Measurements from ENCODE around the gene CCDC73.

CCDC73 gene

GRCh38 chr11:32820497-32820896 lies 26.0 kb upstream of the CCDC73 start:
- TF ChIP-seq CTCF (IDR thresholded peaks at IDR 0.05; ENCODE audit: low read depth, low read length) (no peak), EZH2phosphoT487 (IDR thresholded peaks at IDR 0.05; ENCODE audit: low read depth) (no peak)
- no peak overlapping the region for H3K27ac ChIP-seq (ENCODE audit: low read length)
- no peaks in the 10 kb centered on the region for H3K4me1 ChIP-seq (ENCODE audit: low read length)
- H3K79me2 ChIP-seq (ENCODE audit: low read length) = no peaks in the 10 kb centered on the region
- H2AFZ ChIP-seq (ENCODE audit: low read depth, low read length) = no peak overlapping the region
- no peaks in the 10 kb centered on the region for H3K36me3 ChIP-seq (replicated peaks; ENCODE audit: low read depth, low read length)
- no peak overlapping the region for H3K4me3 ChIP-seq (ENCODE audit: low read length)
- H3K27me3 ChIP-seq (ENCODE audit: low read depth, low read length) = 0 out of 2 replicates have a peak, but pooled peaks cover 3% of the 10 kb centered on the region
- no peak overlapping the region for H3K9ac ChIP-seq (ENCODE audit: low read length)
- H4K20me1 ChIP-seq (ENCODE audit: insufficient read depth, low read length) = no peaks in the 10 kb centered on the region
- no peak overlapping the region for H3K4me2 ChIP-seq (ENCODE audit: low read length)
- H3K9me3 ChIP-seq (ENCODE audit: insufficient read depth, low read length) = no peaks in the 10 kb centered on the region

GRCh38 chr11:32819187-32819586 lies 24.7 kb upstream of the CCDC73 start:
- no peak overlapping the region for H3K27ac ChIP-seq (ENCODE audit: low read length)
- TF ChIP-seq EZH2phosphoT487 (IDR thresholded peaks at IDR 0.05; ENCODE audit: low read depth) (no peak), CTCF (IDR thresholded peaks at IDR 0.05; ENCODE audit: low read depth, low read length) (no peak)
- no peaks in the 10 kb centered on the region for H3K79me2 ChIP-seq (ENCODE audit: low read length)
- H3K9me3 ChIP-seq (ENCODE audit: insufficient read depth, low read length) = no peaks in the 10 kb centered on the region
- 0 out of 2 replicates have a peak, but pooled peaks cover 3% of the 10 kb centered on the region for H3K27me3 ChIP-seq (ENCODE audit: low read depth, low read length)
- H3K4me1 ChIP-seq (ENCODE audit: low read length) = no peaks in the 10 kb centered on the region
- H3K36me3 ChIP-seq (replicated peaks; ENCODE audit: low read depth, low read length) = no peaks in the 10 kb centered on the region
- H3K9ac ChIP-seq (ENCODE audit: low read length) = no peak overlapping the region
- no peak overlapping the region for H2AFZ ChIP-seq (ENCODE audit: low read depth, low read length)
- H3K4me3 ChIP-seq (ENCODE audit: low read length) = no peak overlapping the region
- no peak overlapping the region for H3K4me2 ChIP-seq (ENCODE audit: low read length)
- H4K20me1 ChIP-seq (ENCODE audit: insufficient read depth, low read length) = no peaks in the 10 kb centered on the region

GRCh38 chr11:32817852-32818183 lies 23.4 kb upstream of the CCDC73 start:
- H4K20me1 ChIP-seq (ENCODE audit: insufficient read depth, low read length) = no peaks in the 10 kb centered on the region
- H3K4me2 ChIP-seq (ENCODE audit: low read length) = no peak overlapping the region
- H2AFZ ChIP-seq (ENCODE audit: low read depth, low read length) = no peak overlapping the region
- no peaks in the 10 kb centered on the region for H3K9me3 ChIP-seq (ENCODE audit: insufficient read depth, low read length)
- H3K36me3 ChIP-seq (replicated peaks; ENCODE audit: low read depth, low read length) = no peaks in the 10 kb centered on the region
- no peak overlapping the region for H3K27ac ChIP-seq (ENCODE audit: low read length)
- no peaks in the 10 kb centered on the region for H3K79me2 ChIP-seq (ENCODE audit: low read length)
- no peak for TF ChIP-seq EZH2phosphoT487 (IDR thresholded peaks at IDR 0.05; ENCODE audit: low read depth)
- TF ChIP-seq CTCF (IDR thresholded peaks at IDR 0.05; ENCODE audit: low read depth, low read length) = no peak
- H3K4me3 ChIP-seq (ENCODE audit: low read length) = no peak overlapping the region
- H3K9ac ChIP-seq (ENCODE audit: low read length) = no peak overlapping the region
- no peaks in the 10 kb centered on the region for H3K4me1 ChIP-seq (ENCODE audit: low read length)
- 0 out of 2 replicates have a peak, but pooled peaks cover 3% of the 10 kb centered on the region for H3K27me3 ChIP-seq (ENCODE audit: low read depth, low read length)

- H3K9me3 ChIP-seq (ENCODE audit: insufficient read depth, low read length) = no peaks in the 10 kb centered on the region
- no peak overlapping the region for H3K27ac ChIP-seq (ENCODE audit: low read length)
- H2AFZ ChIP-seq (ENCODE audit: low read depth, low read length) = no peak overlapping the region
- H3K9ac ChIP-seq (ENCODE audit: low read length) = no peak overlapping the region
- H4K20me1 ChIP-seq (ENCODE audit: insufficient read depth, low read length) = no peaks in the 10 kb centered on the region
- TF ChIP-seq CTCF (IDR thresholded peaks at IDR 0.05; ENCODE audit: low read depth, low read length) (no peak), EZH2phosphoT487 (IDR thresholded peaks at IDR 0.05; ENCODE audit: low read depth) (no peak)
- H3K4me2 ChIP-seq (ENCODE audit: low read length) = no peak overlapping the region
- H3K4me3 ChIP-seq (ENCODE audit: low read length) = no peak overlapping the region
- no peaks in the 10 kb centered on the region for H3K4me1 ChIP-seq (ENCODE audit: low read length)
- no peaks in the 10 kb centered on the region for H3K36me3 ChIP-seq (replicated peaks; ENCODE audit: low read depth, low read length)
- no peaks in the 10 kb centered on the region for H3K79me2 ChIP-seq (ENCODE audit: low read length)
- 0 out of 2 replicates have a peak, but pooled peaks cover 3% of the 10 kb centered on the region for H3K27me3 ChIP-seq (ENCODE audit: low read depth, low read length)
Measured at GRCh38 chr11:32817181-32817851, 22.9 kb upstream of the CCDC73 start.
